GM21619 (cell line): ENCODE data around the gene SUPT3H.

Experiments used
- ATAC-seq: cut with Tn5 transposase; IDR thresholded peaks from one replicate; pipeline ENCODE4 v1.9.1; 2021; ENCODE audit not compliant: unreplicated experiment

The SUPT3H gene

DNA sequence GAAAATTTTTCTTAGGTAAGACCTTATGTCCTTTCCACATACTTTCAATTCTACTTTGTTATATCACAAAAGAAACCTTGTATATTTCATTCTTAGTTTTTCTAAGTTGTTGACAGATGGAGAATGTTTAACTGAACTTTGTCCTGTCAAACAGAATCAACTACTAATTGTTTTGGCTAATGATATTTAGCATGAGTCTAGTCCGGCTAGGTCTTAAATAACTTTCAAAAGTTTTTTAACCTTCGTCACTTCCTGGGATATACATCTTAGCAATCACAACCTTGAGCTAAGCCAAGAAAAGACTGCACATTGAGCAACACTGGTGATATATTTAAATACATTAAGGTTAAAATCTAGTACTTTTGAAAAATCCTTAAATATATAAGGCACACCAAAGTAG, 112.5 kb downstream of the SUPT3H start:
- no peak for ATAC-seq

DNA sequence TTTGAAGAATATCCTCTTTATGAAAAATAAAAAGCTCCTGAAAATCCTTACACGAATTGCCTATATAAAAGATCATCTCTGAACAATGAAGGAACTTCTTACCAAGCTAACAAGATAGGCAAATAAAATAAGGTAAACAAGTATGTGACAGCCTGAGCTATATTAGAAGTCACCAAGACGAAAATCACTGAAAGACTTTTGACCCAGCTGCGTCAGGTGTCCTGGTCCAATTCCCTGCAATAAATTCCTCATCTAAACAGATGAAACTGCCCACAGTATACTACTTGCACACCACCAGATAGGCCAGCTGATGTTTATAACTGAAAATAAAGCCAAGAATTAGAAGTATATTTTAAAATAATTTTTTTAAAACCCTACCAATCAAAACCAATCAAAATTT, 117.0 kb downstream of the SUPT3H start:
- ATAC-seq = no peak

DNA sequence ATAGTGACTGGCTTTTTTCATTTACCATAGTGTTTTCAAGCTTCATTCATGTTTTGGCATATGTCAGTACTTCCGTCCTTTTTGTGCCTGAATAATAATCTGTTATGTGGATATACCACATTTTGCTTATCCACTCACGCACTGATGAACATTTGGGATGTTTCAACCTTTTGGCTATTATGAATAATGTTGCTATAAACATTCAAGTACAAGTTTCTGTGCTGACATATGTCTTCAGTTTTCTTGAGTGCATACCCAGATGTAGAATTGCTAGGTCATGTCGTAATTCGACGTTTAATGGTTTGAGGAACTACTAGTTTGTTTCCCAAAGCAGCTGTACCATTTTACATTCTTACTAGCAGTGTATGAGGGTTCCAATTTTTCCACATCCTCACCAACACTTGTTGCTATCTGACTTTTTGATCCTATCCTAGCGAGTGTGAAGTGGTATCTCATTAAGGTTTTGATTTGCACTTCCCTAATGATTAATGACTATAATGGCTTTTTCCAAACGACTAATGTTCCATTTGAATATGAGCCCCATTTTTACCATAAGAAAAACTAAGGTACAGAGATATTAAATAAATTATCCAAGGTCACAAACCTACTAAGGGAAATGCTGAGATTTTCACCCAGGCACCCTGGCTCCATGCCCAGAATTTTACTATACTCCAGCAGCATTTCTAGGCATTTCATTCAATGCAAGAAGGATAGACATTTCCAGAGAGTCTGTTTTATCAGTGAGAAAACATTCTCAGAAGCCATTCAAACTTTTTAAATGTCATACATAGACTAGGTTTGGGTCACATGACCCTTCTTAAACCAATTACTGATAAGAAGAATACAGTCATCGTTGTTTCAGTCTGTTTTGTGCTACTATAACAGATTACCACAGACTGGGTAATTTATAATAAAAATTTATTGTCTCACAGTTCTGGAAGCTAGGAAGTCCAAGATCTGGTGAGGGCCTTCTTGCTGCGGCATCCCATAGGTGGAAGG, 120.7 kb downstream of the SUPT3H start:
- ATAC-seq = no peak

DNA sequence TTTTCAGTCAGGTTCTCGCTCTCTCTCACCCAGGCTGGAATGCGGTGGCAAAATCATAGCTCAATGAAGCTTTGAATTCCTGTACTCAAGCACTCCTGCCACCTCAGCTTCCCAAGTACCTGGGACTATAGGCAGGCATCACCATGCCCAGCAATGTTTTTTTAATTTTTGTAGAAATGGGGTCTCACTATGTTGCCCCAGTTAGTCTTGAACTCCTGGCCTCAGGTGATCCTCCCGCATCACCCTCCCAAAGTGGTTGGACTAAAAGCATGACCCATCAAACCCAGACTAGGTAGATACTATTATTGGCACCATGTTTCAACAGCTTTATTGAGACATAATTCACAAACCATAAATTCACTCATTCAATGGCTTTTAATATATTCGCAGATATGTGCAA, 122.3 kb downstream of the SUPT3H start:
- no peak for ATAC-seq

DNA sequence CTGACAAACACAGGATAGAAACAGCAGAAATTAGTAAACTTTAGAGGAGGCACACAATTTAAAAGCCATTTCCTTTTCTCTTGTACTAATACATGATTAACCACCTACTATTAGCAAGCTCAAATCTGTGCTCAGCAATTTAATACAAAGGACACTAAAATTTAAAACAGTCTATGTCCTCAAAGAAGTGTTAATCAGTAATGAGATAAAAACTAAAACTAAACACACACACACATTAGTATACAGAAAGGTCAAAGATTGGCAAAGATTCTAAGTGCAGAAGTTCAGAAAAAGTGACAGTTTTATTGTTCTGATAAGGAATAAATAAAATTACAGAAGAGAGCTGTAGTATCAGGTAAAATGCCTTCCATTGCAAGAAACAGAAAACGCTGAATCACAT, 123.5 kb downstream of the SUPT3H start:
- ATAC-seq = no peak

DNA sequence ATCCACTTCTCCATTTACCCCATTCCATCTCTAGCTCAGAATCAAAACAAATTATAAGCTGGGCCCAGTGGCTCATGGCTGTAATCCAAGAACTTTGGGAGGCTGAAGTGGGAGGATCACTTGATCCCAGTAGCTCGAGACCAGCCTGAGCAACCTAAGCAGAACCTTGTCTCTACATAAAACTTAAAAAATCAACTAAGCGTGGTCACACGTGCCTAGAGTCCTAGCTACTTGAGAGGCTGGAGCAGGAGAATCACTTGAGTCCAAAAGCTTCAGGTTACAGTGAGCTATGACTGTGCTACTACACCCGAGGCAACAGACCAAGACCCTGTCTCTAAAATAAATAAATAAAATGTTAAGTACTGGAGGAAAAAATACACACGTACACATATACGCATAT, 124.3 kb downstream of the SUPT3H start:
- ATAC-seq = no peak

DNA sequence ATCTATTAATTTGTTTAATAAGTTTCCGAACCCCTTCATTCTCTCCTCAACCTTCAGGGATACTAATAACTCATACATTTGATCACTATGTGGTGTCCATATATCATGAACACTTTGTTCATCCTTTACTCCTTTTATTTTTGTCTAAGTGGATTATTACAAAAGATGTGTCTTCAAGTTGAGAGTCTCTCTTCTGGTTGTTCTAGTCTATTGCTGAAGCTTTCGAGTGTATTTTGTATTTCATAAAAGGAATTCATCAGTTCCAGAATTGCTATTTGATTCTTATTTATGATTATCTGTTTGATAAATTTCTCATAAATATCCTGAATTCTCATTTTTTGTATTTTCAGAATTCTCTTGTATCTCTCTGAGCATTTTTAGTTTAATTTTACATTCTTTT, 146.1 kb downstream of the SUPT3H start:
- ATAC-seq = no peak

DNA sequence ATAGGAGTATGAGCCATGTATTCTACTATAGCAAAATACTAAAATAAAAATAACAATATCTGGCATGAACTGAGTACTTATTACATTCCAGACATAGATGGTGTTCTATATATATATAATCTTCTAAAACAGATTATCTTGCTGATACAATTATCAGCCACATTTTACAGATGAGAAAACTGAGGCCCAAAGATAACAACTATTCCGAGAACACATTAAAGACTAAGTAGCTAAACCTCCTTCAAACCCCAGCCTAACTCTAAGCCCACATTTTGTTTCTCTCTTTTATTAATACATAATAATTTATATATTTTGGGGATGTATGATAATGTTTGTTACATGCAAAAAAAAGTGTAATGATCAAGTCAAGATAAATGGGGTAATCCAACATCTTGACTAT, 148.3 kb downstream of the SUPT3H start:
- ATAC-seq = no peak

DNA sequence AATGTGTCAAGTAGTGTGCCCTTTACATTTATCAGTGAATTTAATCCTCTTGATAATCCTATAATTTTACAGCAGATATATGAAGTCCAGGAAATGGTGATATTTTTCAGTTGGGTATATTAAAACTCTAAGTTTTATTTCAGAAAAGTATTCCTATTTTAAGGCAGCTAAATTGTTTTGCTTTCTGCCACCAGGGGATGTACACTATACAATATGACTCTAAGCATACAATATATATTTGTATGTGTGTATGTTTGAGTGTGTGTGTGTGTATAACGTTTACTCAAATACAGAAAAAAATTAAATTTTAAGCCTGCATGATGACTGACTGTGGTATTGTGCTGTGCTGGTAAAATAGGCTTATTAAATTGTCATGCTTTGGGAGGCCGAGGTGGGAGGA, 151.7 kb downstream of the SUPT3H start:
- no peak for ATAC-seq

DNA sequence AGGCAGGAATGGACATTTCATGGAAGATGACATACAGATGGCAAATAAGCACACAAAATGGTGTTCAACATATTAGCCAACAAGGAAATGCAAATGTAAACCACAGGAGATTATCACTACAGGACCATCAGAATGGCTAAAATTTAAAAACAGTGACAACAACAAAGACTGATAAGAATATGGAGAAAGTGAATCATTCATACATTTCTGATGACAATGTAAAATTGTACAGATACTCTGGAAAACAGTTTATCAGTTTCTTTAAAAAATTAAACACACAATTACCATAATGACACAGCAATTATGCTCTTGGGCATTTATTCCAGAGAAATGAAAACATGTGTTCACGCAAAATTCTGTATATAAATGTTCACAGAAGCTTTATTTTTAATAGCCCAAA, 155.4 kb downstream of the SUPT3H start:
- no peak for ATAC-seq

DNA sequence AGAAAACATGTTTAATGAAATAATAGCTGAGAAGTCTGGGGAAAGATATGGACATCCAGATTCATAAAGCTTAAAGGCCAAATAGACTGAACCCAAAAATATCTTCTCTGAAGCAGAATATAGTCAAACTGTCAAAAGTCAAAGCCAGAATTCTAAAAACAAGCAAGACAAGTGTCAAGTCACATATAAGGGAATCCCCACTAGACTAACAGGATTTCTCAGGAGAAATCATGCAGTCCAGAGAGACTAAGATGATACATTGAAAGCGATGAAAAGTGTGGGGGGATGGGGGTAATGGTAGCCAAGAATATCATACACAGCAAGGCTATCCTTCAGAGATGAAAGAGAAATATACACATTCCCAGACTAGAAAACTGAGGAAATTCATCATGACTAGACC, 162.0 kb downstream of the SUPT3H start:
- no peak for ATAC-seq

DNA sequence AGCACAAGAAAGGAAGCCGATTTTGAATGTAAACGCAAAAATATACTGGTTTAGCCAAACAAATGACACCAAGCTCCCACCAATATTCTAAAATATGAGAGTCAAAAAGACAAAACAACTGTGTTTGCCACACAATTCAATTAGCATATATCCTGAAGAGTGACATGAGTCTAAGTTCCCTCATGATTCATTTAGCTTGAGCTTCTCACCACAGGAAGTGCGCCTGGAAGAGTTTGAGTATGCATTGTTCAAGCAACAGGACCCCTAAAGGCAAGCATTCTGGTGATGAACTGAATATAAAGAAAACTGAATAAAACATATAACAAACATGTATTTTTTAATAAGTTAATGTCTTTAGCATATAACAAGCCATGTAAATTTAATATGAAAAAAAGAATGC, 164.8 kb downstream of the SUPT3H start:
- ATAC-seq = no peak

DNA sequence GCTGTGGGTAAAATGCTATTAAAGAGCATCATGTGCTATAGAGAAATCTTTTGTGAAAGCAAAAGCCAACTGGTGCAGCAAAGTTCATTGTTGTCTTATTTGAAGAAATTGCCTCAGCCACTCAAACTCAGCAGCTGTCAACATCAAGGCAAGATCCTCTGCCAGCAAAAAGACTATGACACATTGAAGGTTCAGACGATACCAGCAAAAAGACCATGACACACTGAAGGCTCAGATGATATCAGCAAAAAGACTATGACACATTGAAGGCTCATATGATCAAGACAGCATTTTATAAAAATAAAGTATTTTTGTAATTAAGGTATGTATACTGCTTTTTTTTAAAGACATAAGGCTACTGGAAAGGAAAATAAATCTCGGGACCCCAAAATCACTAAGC, 168.0 kb downstream of the SUPT3H start:
- no peak for ATAC-seq

DNA sequence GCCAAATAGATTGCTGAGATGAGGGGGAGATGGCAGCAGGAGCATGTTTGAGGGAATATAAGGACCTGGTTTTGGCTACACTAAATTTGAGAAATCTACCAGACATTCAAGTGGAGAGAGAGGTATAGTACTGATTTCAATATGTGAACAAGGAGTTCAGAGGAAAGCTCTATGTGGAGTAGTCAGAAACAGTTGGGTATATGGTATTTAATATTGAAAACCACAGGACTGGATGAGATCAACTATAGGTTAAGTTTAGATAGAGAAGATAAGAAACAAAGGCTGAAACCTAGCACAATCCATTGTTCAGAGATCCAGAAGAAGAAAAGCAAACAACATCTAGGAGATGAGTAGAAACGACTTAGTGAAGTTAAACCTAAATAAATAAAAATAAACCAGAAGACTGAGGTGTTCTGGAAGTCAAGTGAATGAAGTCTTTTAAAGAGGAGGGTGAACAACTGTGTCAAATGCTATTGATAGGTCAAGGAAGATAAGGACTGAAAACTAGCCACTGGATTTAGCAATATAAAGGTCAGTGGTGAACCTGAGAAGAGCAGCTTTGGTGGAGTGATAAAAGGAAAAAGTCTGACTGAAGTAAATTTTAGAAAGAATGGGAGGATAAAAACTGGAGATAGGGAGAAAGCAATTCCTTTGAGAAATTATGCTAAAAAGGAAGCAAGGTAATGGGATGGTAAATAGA, 170.8 kb downstream of the SUPT3H start:
- ATAC-seq = no peak

DNA sequence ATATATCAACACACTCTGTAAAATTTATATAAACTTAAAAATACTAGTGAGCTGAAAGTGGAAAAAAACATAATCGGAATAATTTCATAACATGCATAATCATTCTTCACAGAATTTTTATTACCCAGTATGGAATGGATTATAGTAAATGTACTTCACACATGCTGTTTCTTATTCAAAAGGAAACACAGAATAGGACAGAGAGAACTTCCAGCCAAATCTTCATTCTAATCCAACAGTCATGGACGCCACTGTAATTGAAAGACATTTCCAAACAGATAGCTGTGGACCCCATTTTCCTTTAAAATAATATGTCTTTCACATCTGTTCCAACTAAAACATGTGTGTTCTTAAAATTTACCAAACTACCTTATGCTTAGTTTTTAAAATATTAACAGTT, 176.2 kb downstream of the SUPT3H start:
- no peak for ATAC-seq

DNA sequence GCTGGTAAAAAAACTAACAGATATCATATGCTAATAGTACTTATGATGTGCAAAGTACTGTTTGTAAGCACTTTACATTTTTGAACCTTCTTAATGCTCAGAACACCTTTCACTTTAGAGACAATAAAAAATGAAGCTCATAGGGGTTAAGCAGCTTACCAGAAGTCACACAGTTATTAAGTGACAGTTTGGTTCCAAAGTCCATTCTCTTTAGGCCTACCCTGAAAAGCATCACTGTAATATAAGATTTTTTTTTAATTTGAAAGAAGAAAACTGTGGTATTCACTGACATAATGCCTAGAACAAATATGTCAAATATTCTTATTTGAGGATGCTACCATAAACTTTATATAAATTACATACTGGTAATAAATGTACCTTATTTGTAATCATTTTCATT, 177.2 kb downstream of the SUPT3H start:
- ATAC-seq = no peak

DNA sequence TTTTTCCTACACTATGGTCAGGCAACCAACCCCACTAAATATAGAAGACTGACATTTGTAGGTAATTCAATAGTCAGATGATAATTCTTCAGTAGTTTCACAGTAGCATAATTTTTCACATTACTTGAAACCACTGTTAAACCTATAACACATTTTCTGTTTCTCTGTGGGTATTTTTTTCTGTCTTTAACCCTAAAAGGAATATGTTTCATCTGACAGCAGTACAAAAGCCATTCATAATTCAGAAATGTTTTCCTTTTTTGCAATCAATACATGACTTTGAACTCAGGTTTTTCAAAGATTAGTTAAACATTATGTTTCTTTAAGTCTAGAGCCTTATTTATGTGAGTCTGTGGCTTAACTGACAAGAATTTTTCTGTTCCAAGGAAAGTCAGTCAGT, 178.2 kb downstream of the SUPT3H start:
- no peak for ATAC-seq

DNA sequence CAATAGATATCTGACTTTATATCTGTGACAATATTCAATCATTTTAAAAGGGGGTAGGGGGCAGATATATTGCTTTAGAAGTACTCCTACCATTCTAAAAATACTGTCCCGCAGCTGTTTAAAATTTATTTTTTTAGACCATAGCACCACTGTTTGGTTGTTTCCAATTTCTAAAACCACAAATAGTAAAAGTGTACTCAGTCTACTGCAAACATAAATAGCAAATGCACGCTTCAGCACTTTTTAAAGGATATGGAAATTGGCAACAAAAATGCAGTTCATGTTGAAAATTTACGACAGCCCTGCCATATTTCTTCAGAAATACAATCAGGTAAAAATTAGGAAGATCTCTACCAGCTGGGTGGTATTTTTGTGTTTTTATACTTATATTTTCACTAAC, 181.6 kb downstream of the SUPT3H start:
- ATAC-seq = no peak

DNA sequence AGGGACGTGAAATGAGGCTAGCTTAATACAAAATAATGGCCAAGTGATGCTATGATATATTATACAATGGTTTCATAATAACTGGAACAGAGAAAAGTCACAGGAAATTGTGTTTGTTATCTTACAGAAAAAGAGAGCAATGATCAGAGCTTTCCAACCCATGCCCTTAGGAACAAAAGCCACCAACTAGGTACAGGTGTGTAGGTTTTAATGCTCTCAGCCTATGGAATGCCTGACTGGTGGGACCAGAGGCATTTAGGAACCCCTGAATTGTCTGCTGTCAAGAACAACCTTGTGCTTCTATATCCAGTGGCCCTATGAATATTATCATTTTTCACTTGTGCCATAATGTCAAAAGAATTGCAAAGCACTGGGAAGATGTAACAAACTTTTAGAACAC, 182.6 kb downstream of the SUPT3H start:
- no peak for ATAC-seq

DNA sequence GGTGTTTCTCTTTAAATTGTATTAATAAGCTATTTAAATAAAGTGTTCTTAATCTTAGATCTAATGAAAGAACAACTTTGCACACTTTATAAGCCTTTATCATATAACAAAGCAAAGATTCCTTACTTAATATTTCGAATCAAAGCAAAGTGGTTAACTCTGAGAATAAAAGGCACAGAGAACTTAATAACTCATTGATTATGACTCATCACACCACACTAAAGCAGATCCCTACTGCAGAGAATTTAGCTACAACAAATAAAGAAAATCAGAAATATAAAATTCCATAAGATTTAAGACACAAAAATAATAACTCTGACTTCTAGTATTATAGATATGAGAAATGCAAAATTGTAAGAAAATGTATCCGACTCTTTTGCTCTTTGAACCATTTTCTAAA, 185.2 kb downstream of the SUPT3H start:
- no peak for ATAC-seq

DNA sequence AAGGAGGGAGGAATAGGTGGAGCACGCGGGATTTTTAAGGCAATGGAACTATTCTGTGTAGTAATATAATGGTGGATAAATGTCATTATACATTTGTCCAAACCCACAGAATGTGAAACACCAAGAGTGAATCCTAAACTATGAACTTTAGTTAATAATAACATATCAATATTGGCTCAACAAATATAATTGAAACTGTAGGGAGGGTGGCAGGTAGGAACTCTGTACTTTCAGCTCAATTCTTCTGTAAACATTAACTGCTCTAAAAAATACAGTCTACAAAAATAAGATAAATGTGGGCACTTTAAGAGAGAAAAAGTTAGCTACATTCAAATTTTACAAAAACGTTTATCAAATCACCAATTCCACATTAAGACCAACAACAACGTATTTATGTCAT, 186.3 kb downstream of the SUPT3H start:
- no peak for ATAC-seq

DNA sequence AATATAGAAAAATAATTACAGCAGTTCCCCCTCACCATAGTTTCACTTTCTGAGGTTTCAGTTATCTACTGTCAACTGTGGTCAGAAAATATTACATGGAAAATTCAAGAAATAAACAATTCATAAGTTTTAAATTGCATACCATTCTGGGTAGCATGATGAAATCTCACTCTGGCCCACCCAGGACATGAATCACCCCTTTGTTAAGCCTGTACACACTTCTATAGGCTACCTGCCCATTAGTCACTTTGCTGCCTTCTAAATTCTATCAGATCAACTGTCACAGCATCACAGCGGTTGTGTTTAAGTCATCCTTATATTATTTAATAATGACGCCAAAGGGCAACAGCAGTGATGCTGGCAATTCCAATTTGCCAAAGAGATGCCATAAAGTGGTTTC, 189.9 kb downstream of the SUPT3H start:
- ATAC-seq = no peak
